GM21515 (cell line): Measurements from ENCODE around the gene NT5DC2.
"Not testable (repeated sequence)": the region's sequence is repeated elsewhere in the genome, so short reads cannot be mapped to it uniquely, and the experiment has no call there.

Source experiments
- ATAC-seq: cut with Tn5 transposase; IDR thresholded peaks from one replicate; pipeline ENCODE4 v1.9.1; 2021; ENCODE audit not compliant: unreplicated experiment

The NT5DC2 gene

GRCh38 chr3:52537726-52538421, 4.2 kb upstream of the NT5DC2 start:
- ATAC-seq, result no peak

GRCh38 chr3:52537165-52537620, 3.5 kb upstream of the NT5DC2 start:
- ATAC-seq, result no peak

- peak; percentile 86 for ATAC-seq
Observed at GRCh38 chr3:52536369-52537164, 2.9 kb upstream of the NT5DC2 start, which contains the start of gene UQCC5. Gene UQCC5, plus strand, starts transcription at chr3:52536605. Its CDS starts 151 bp downstream, at chr3:52536756.

- ATAC-seq, result no peak
Observed at GRCh38 chr3:52536112-52536368, 2.4 kb upstream of the NT5DC2 start.

GRCh38 chr3:52535411-52536111, 1.9 kb upstream of the NT5DC2 start:
- no peak for ATAC-seq

- ATAC-seq, result no peak
Observed at GRCh38 chr3:52534281-52535183, 875 bp upstream of the NT5DC2 start.

GRCh38 chr3:52532838-52533622, 627 bp downstream of the NT5DC2 start:
- ATAC-seq, result no peak

- no peak for ATAC-seq
Observed at GRCh38 chr3:52532517-52532837, 1.2 kb downstream of the NT5DC2 start.

- ATAC-seq, result no peak
Observed at GRCh38 chr3:52531860-52532516, 1.7 kb downstream of the NT5DC2 start.

GRCh38 chr3:52530918-52531826, 2.5 kb downstream of the NT5DC2 start:
- no peak for ATAC-seq

GRCh38 chr3:52529376-52530333, 4.0 kb downstream of the NT5DC2 start:
- no peak for ATAC-seq

- ATAC-seq, result no peak
Observed at GRCh38 chr3:52528586-52529375, 4.9 kb downstream of the NT5DC2 start.

GRCh38 chr3:52527732-52528585, 5.7 kb downstream of the NT5DC2 start:
- ATAC-seq, result no peak

GRCh38 chr3:52527039-52527731, 6.5 kb downstream of the NT5DC2 start:
- no peak for ATAC-seq

- ATAC-seq, result not testable (repeated sequence)
Observed at GRCh38 chr3:52526671-52527038, 7.0 kb downstream of the NT5DC2 start.
